SK-N-MC (cell line): ENCODE results near the gene DUS1L.

Source experiments
- FOXP2 ChIP-seq: optimal IDR thresholded peaks from 2 replicates; pipeline ENCODE3; 2011; ENCODE audit warnings: mild to moderate bottlenecking, moderate library complexity; ENCODE audit not compliant: insufficient read depth; ENCODE audit errors: extremely low read length, control extremely low read depth
- POLR2AphosphoS5 ChIP-seq: IDR thresholded peaks from 2 replicates; pipeline ENCODE4 v1.6.1; 2012; ENCODE audit warnings: mild to moderate bottlenecking, low read depth, low read length, borderline replicate concordance

DNA sequence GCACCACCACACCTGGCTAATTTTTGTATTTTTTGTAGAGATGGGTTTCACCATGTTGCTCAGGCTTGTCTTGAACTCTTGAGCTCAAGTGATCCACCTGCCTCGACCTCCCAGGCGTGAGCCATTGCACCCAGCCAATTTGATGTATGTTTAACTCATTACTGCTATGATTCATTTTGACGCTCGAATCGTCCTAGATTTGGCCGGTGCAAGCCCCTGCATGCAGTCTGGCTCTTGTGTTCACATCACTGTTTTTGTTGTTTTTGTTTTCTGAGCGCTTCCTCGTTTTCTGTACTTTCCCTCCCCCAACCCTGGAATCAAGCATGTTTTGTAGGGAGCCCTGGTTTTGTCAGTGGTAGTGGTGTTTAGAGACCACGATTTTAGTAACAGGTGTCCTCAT lies 7.8 kb upstream of the DUS1L start:
- TF ChIP-seq POLR2AphosphoS5 (no peak), FOXP2 (no peak)
